Lung (tissue), 12 donors: ENCODE results near the gene ZNF511. TPM values are rescaled to one million over a fixed set of nuclear protein-coding genes. Genes with fewer than 3 reads are reported as not detected.

Experiments used
- ATAC-seq: fragments of 200-7000 bp; cut with Tn5 transposase; one replicate; pipeline ENCODE4 v1.9.1; 2020; ENCODE audit warnings: moderate number of reproducible peaks; ENCODE audit not compliant: insufficient read depth, low FRiP score
- DNase-seq, 3 donors: peaks; one replicate each; pipeline ENCODE4 v3.0.0-alpha.2; 2013 to 2017
- H3K27ac ChIP-seq, 2 donors: one replicate each; pipeline ENCODE4 v1.5.1; 2013; ENCODE audit warnings: mild to moderate bottlenecking in 2 of 2, moderate library complexity in 2 of 2, control low read depth in 1 of 2, inconsistent platforms in 1 of 2, low read depth in 1 of 2, low read length in 1 of 2
- H3K27me3 ChIP-seq, 3 donors: one replicate each; pipeline ENCODE4 v1.5.1; 2013; ENCODE audit warnings: low read length in 2 of 3; ENCODE audit not compliant: control insufficient read depth in 3 of 3, insufficient read depth in 3 of 3
- H3K36me3 ChIP-seq, 4 donors: one replicate each; pipeline ENCODE4 v1.5.1; 2013; ENCODE audit warnings: low read length in 4 of 4, mild to moderate bottlenecking in 1 of 4, moderate library complexity in 1 of 4; ENCODE audit not compliant: control insufficient read depth in 4 of 4, insufficient read depth in 4 of 4
- H3K4me1 ChIP-seq, 5 donors: one replicate each; pipeline ENCODE4 v1.5.1; 2013; ENCODE audit warnings: low read length in 5 of 5, mild to moderate bottlenecking in 2 of 5, moderate library complexity in 1 of 5; ENCODE audit not compliant: control insufficient read depth in 5 of 5, insufficient read depth in 5 of 5
- H3K4me3 ChIP-seq: one replicate; pipeline ENCODE4 v1.5.1; 2013; ENCODE audit warnings: mild to moderate bottlenecking, control low read depth, moderate library complexity
- H3K9ac ChIP-seq, 2 donors: one replicate each; pipeline ENCODE4 v1.5.1; 2013; ENCODE audit warnings: low read length in 2 of 2, control low read depth in 1 of 2; ENCODE audit not compliant: insufficient read depth in 1 of 2
- H3K9me3 ChIP-seq, 4 donors: one replicate each; pipeline ENCODE4 v1.5.1; 2013; ENCODE audit warnings: low read length in 3 of 4, mild to moderate bottlenecking in 1 of 4, moderate library complexity in 1 of 4; ENCODE audit not compliant: control insufficient read depth in 4 of 4, insufficient read depth in 3 of 4
- CTCF ChIP-seq: IDR thresholded peaks from 2 replicates; pipeline ENCODE4 v1.5.1; 2012; ENCODE audit warnings: mild to moderate bottlenecking; ENCODE audit errors: control extremely low read depth, extremely low read depth
- WGBS, 2 donors: extraction: QIAGEN DNeasy Blood & Tissue Kit; methylation state at CpG; one replicate each; pipeline ENCODE4 v1.1.7; 2013; 5-methylcytosine and 5-hydroxymethylcytosine counted together
- polyA plus RNA-seq, 2 donors: library from polyadenylated mRNA; stranded (reverse); fragments of 200-250 nt; gene quantifications; one replicate each; pipeline ENCODE4 v1.2.1, GENCODE V29; 2013
- total RNA-seq, 2 donors: library from RNA; depleted of rRNA in 1 of 2; stranded (reverse); fragments of >200 nt in 1 of 2; gene quantifications; one replicate each; pipeline ENCODE4 v1.2.1, GENCODE V29; 2014 to 2021
- donor health status: control.
- donor health status: control.
- donor health status: Bipolar disorder and iron deficiency.
- donor health status: healthy.
- donor health status: DM: yes; HTN: yes; CAD: no.

The ZNF511 gene
- total and polyA plus RNA-seq, 4 donors: 18.6 to 79.9 (median 43.6) TPM

- peaks cover 16 to 48% (median 34%) of the 10 kb centered on the region in 3 donors for H3K27me3 ChIP-seq
- DNase-seq (no peak), ATAC-seq (no peak)
- H3K9ac ChIP-seq: no peak overlapping the region
- H3K27ac ChIP-seq: no peak overlapping the region
- H3K4me1 ChIP-seq: peaks cover 0 to 10% (median 0%) of the 10 kb centered on the region in 5 donors
- no peak overlapping the region for H3K4me3 ChIP-seq
- peaks cover 0 to 7% (median 0%) of the 10 kb centered on the region in 4 donors for H3K9me3 ChIP-seq
- H3K36me3 ChIP-seq: no peaks in the 10 kb centered on the region
- TF ChIP-seq CTCF: no peak
- 17 to 31% methylated on average over 16 to 20 of the region's 20 CpGs for WGBS, 2 donors
Measured at GRCh38 chr10:133324857-133325260, 16.1 kb downstream of the ZNF511 start.

- no peak for ATAC-seq
- no peak for DNase-seq
- no peak overlapping the region for H3K4me3 ChIP-seq
- no peak overlapping the region for H3K27ac ChIP-seq
- peaks cover 16 to 44% (median 32%) of the 10 kb centered on the region in 3 donors for H3K27me3 ChIP-seq
- H3K9me3 ChIP-seq: peaks cover 0 to 7% (median 0%) of the 10 kb centered on the region in 4 donors
- 1 to 2% methylated on average over 45 to 91 of the region's 91 CpGs for WGBS, 2 donors
- TF ChIP-seq CTCF: no peak
- no peak overlapping the region for H3K9ac ChIP-seq
- peaks cover 0 to 10% (median 0%) of the 10 kb centered on the region in 5 donors for H3K4me1 ChIP-seq
- H3K36me3 ChIP-seq: no peaks in the 10 kb centered on the region
Measured at GRCh38 chr10:133325440-133326222, 16.9 kb downstream of the ZNF511 start.

GRCh38 chr10:133326223-133326551 is 17.5 kb downstream of the ZNF511 start:
- H3K27ac ChIP-seq: no peak overlapping the region
- TF ChIP-seq CTCF: no peak
- no peak overlapping the region for H3K9ac ChIP-seq
- H3K9me3 ChIP-seq: peaks cover 0 to 2% (median 0%) of the 10 kb centered on the region in 4 donors
- H3K4me3 ChIP-seq: no peak overlapping the region
- ATAC-seq (no peak), DNase-seq (no peak)
- H3K36me3 ChIP-seq: no peaks in the 10 kb centered on the region
- whole genome bisulfite sequencing, 2 donors: 30 to 35% methylated on average over 9 of the region's 9 CpGs
- H3K4me1 ChIP-seq: peaks cover 0 to 10% (median 0%) of the 10 kb centered on the region in 5 donors
- H3K27me3 ChIP-seq: peaks cover 16 to 48% (median 37%) of the 10 kb centered on the region in 3 donors
